Activated CD4-positive, alpha-beta T cell treated with anti-CD3 and anti-CD28 coated beads, Interleukin-2, amount 50 U/mL, for 16 hours (primary cell): ENCODE data around the gene SCAMP2.

Experiments
- DNase-seq: peaks from one replicate; pipeline ENCODE4 v3.0.0-alpha.2; 2020

SCAMP2 gene

DNA sequence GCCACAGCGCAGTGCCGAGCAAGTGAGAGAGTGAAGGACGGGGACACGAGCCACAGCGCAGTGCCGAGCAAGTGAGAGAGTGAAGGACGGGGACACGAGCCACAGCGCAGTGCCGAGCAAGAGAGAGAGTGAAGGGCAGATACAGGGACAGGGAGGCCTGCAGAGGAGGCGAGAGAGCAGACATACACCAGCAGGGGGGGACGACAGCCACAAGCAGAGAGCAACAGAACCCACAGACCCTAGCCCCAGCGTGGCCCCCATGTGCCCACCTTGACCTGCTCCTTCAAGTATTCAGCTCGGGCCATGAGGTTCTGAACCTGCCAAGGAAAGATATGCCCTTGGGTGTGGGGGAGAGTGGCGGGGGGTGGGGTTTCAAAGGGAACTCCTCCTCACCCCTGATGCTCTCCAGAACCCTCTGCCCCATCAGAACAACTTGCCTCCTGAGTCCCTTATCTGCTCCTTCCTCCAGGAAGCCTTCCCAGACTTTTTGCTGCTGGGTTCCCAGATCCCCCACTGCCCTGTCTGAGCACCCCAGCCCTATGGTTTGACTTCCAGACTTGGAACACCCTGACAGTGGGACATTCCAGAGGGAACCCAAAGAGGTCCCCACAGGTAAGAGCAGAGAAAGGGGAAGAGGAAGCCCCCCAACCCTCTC is 35.6 kb downstream of the SCAMP2 start:
- DNase-seq, result no peak

DNA sequence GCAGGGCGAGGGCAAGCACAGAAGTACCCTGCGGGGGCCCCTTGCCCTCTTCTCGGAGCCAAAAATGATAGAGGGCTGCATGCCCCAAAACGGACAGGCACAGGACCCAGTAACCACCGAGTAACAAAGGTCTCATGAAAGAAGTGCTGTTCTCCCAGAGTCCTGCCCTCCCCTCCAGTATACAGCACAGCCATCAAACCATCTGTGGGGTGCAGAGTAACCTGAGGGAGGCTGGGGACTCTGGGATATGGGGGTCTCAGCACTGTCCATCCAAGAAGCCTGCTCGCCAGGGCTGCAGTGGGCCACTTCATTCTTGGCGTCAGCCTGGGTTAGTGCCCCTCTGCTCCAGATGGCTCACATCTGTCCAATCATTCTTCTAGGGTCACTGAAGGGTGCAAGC is 36.3 kb downstream of the SCAMP2 start:
- no peak for DNase-seq

DNA sequence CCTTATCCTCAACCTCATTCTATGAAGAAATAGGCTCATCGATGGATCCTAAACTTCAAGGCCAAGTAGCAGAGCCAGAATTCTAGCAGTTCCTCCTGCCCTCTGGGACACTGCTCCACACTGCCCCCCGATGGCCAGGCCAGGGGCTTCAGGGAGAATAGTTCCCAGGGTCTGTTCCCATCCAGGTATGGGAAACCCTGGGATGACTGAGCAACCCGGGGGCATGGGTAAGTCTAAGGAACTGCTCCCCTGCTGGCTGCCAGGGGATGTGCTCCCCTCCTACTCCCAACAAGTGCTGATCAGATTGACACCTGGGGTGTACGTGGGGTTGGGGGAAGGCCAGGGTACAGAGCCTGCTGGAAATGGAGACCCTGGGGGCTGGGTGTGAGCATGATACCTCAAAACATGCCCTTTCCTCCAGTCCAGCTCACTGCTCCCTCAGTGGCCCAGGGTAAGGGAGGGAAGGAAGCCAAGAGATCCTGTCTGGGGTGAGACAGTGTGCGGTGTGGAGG is 37.8 kb downstream of the SCAMP2 start:
- DNase-seq, result peak; percentile 46

GRCh38 chr15:74833376-74834107 is 39.6 kb downstream of the SCAMP2 start:
- DNase-seq, result no peak

DNA sequence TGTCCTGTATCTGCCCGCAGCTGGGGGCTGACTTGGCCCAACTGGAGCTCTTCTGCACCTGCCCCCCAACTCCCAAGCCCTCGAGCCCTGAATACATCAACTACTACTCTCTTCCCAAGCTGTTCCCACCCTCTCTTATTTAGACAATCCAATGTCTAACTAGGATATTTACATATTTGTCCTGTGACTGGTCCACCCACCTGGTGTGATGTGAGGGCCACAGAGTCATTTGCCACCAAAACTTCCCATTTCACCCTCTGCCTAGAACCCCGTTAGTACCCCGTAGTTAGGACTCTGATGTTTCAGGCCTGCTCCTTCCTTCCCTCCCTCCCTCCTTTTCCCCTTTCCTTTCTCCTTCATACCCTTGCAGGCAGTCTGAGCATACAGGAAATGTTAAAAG is 40.3 kb downstream of the SCAMP2 start:
- no peak for DNase-seq

- DNase-seq, result no peak
Observed at GRCh38 chr15:74831813-74832495, 41.2 kb downstream of the SCAMP2 start.

GRCh38 chr15:74830868-74831267 is 42.3 kb downstream of the SCAMP2 start:
- DNase-seq, result no peak

GRCh38 chr15:74829991-74830390 is 43.2 kb downstream of the SCAMP2 start:
- DNase-seq, result no peak

GRCh38 chr15:74829486-74829885 is 43.7 kb downstream of the SCAMP2 start:
- DNase-seq, result peak; percentile 63

GRCh38 chr15:74828835-74829234 is 44.3 kb downstream of the SCAMP2 start:
- no peak for DNase-seq

DNA sequence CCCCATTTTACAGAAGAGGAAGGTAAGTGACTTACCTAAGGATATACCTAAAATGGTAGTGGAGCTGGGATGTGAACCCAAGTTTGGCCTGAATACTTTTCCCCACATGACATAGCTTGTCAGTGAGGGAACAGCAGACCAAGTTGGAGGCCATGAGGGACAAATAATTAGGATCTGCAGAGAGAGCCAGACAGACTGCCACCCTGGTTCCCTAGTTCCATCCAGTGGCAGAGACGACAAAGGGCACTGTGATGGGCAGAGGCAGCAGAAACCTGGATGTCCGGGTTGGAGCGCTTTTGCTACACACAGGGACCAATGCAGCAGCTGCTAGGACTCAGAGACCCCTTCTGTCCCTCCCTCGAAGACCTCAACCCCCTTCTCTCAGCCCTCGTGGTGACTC is 45.6 kb downstream of the SCAMP2 start:
- no peak for DNase-seq

DNA sequence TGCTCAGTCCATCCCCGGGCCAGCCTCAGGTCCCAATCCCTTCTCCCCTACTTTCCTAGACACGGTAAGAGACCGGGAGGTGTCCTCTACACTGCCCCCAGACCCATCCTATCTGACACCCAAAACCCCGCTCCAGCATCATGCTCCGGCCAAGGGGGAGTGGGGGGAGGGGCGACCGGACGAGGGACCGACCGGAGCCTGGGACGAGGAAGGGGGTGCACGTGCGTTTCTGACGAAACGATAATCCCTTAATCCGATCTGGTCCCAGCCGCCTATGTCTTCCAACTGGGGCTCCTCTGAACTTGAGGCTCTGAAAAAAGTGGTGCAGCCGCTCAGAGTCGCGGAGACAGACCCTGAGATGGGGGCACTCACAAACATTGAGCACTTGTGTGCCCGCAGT is 46.2 kb downstream of the SCAMP2 start:
- DNase-seq, result no peak

DNA sequence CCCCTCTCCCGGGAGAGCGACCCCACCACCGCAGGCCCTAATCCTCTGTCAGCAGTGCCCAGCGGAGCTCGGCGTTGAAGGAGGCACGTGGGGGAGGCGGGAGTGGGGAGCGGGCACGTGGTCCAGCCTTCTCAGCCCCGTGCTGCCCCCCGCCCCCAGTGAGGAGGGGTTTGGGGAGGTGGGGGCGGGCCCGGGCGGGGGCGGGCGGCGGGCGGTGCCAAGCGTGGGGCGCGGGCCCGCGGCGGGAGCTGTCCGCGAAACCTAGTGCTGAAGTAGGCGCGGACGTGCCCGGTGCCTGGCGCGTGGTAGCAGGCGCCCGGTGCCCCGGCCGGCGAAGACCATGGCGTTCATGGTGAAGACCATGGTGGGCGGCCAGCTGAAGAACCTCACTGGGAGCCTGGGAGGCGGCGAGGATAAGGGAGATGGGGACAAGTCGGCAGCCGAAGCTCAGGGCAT is 46.8 kb downstream of the SCAMP2 start, which contains the start of gene CPLX3:
Gene CPLX3 (plus strand): TSS at position 264 of the 456 bp plus-strand sequence. CDS start 77 bp downstream, at position 341.
- no peak for DNase-seq

- no peak for DNase-seq
Observed at GRCh38 chr15:74825866-74826265, 47.3 kb downstream of the SCAMP2 start.

DNA sequence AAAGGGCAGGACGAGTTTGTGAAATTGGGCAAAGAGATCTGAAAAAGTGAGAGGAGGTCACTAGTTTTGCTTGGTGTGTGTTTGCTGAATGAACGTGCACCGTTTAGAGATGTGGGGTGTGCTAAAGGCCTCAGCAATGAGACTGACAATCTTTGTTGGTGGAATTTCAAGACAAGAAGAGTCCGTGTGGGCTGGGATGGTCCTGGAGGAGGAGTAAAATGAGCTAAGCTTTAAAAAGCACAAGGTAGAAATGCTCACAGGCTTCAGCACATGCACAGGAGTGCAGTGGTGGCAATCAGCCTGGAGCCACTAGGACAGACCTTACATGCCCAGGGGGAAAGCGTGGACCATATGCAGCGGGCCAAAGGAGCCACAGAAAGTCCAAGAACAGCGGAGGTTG is 48.2 kb downstream of the SCAMP2 start:
- DNase-seq, result no peak

- no peak for DNase-seq
Observed at GRCh38 chr15:74823324-74823723, 49.8 kb downstream of the SCAMP2 start.

- DNase-seq, result no peak
Observed at GRCh38 chr15:74822233-74822632, 50.9 kb downstream of the SCAMP2 start.

GRCh38 chr15:74821790-74822158 is 51.4 kb downstream of the SCAMP2 start:
- DNase-seq, result no peak

DNA sequence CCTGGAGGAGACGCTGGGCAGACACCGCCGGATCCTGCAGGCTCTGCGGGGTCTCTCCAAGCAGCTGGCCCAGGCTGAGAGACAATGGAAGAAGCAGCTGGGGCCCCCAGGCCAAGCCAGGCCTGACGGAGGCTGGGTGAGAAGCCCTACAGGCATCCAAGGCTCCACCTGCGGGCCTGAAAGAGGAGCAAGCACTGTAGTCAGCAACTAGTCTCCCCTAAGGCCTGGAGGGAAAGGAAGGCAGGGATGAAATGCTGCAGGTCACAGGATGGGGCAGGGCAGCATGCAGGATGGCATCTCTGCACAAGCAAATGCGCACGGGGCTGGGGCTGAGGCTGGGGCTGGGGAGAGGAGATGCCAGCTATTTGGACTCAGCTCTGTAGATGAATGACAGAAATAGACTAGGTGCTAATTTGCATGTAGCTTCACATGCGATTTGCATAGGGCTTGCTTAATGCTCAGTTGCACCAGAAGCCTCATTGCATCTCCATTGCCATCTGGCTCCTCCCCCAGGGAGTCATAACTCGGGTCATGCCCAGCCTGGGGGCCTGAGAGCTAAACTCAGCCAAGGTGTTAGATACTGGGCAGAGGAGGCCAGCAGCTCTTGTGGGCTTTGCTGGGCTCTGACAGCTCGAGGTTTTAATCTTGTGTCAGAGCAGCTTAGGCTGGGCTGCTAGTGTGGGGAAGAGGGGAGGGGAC is 51.9 kb downstream of the SCAMP2 start:
- no peak for DNase-seq

DNA sequence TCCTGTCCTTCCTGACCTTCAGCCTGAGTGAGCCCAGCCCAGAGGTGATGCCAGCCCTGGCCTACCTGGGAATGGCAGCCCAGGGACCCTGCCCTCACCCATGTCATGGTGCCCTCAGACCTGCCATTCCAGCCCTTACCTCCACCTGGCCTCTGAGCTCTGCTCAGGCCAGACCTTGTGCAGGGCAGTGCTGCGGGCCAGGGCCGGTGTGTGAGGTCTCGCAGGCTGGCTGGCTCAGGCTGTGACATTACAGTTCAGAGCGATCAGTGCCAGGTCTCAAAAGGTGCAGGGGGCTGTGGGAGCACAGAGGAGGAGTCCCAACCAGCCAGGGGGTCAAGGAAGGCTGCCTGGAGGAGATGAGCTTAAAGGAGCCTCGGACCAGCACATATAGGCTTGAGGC is 53.1 kb downstream of the SCAMP2 start:
- DNase-seq, result no peak

- DNase-seq, result no peak
Observed at GRCh38 chr15:74817370-74817737, 55.8 kb downstream of the SCAMP2 start.

- DNase-seq, result no peak
Observed at GRCh38 chr15:74816624-74817369, 56.4 kb downstream of the SCAMP2 start.
